ENCODE measurements around the gene FRMD1. TPM values are rescaled to one million over a fixed set of nuclear protein-coding genes. Genes with fewer than 3 reads are reported as not detected.

The FRMD1 gene
- total and polyA plus RNA-seq, 2 donors (not counting 3 experiments of a cell fraction or from before 2014, with no cell fraction given) = not detected

- DNase-seq (ENCODE audit: low read depth, low spot score) (no peak), FAIRE-seq (no peak)
- BruUV-seq (replicated peaks) = no TSS peak
- TF ChIP-seq EZH2 (IDR thresholded peaks at IDR 0.05; ENCODE audit: borderline replicate concordance, low read depth, low read length, severe bottlenecking) (no peak), MAX (IDR thresholded peaks at IDR 0.05; ENCODE audit: insufficient read depth, insufficient read length) (no peak), POLR2A (IDR thresholded peaks at IDR 0.05; ENCODE audit: low read depth, low read length) (no peak), FOS (IDR thresholded peaks at IDR 0.05; ENCODE audit: borderline replicate concordance, insufficient read depth, low read length) (no peak), POLR2AphosphoS5 (IDR thresholded peaks at IDR 0.05; ENCODE audit: insufficient read depth, low read depth, low read length) (no peak), JUN (IDR thresholded peaks at IDR 0.05; ENCODE audit: borderline replicate concordance, insufficient read depth, insufficient read length, low read depth) (no peak), MYC (IDR thresholded peaks at IDR 0.05; ENCODE audit: low read depth, low read length) (no peak)
- Histone ChIP-seq H3K4me1 (ENCODE audit: control insufficient read depth, extremely low read depth, insufficient read depth, low read length) (no peaks in the 10 kb centered on the region), H3K27ac (ENCODE audit: insufficient read depth, low read depth, low read length) (no peak overlapping the region), H3K4me2 (ENCODE audit: insufficient read depth, low read length) (no peak overlapping the region), H3K9me3 (replicated peaks; ENCODE audit: control insufficient read depth, insufficient read depth, low read length) (no peaks in the 10 kb centered on the region), H4K20me1 (replicated peaks; ENCODE audit: control insufficient read depth, extremely low read depth, insufficient read depth, low read length) (no peaks in the 10 kb centered on the region), H3K27me3 (ENCODE audit: control insufficient read depth in 2 of 2, insufficient read depth in 2 of 2, low read length in 2 of 2) (no peaks in the 10 kb centered on the region), H3K4me3 (replicated peaks in 1 of 3; ENCODE audit: insufficient read depth in 1 of 3, low read depth in 1 of 3, low read length in 3 of 3) (no peak overlapping the region), H3K36me3 (ENCODE audit: control insufficient read depth in 2 of 2, extremely low read depth in 1 of 2, insufficient read depth in 2 of 2, low read length in 2 of 2) (no peaks in the 10 kb centered on the region), H2AFZ (ENCODE audit: low read depth, low read length) (no peak overlapping the region), H3K9me1 (replicated peaks; ENCODE audit: control insufficient read depth, extremely low read depth, insufficient read depth, low read length) (no peaks in the 10 kb centered on the region), H3K9ac (replicated peaks; ENCODE audit: extremely low read depth, insufficient read depth, low read length) (no peak overlapping the region), H3K79me2 (ENCODE audit: control insufficient read depth, insufficient read depth, low read length) (no peaks in the 10 kb centered on the region)
- CTCF ChIA-PET = no interaction called here
- intact Hi-C loops (cut with micrococcal nuclease) = no loop called here
- dilution Hi-C loops (cut with MboI; ENCODE audit: extremely low pct_ligation_motif_present, low sequenced_read_pairs) = no loop called here
- POLR2A ChIA-PET = no interaction called here
Measured at GRCh38 chr6:168110437-168110836, 31.4 kb upstream of the FRMD1 start.

- H3K27me3 ChIP-seq (ENCODE audit: control insufficient read depth in 2 of 2, insufficient read depth in 2 of 2, low read length in 2 of 2) = no peaks in the 10 kb centered on the region
- dilution Hi-C loops (cut with MboI; ENCODE audit: extremely low pct_ligation_motif_present, low sequenced_read_pairs) (no loop called here), intact Hi-C loops (cut with micrococcal nuclease) (no loop called here)
- no peak overlapping the region for H3K4me2 ChIP-seq (ENCODE audit: insufficient read depth, low read length)
- H3K9me1 ChIP-seq (replicated peaks; ENCODE audit: control insufficient read depth, extremely low read depth, insufficient read depth, low read length) = no peaks in the 10 kb centered on the region
- no peaks in the 10 kb centered on the region for H3K9me3 ChIP-seq (replicated peaks; ENCODE audit: control insufficient read depth, insufficient read depth, low read length)
- no peak overlapping the region for H3K9ac ChIP-seq (replicated peaks; ENCODE audit: extremely low read depth, insufficient read depth, low read length)
- no peak for FAIRE-seq
- DNase-seq (ENCODE audit: low read depth, low spot score) = no peak
- BruUV-seq (replicated peaks) = no TSS peak
- H3K79me2 ChIP-seq (ENCODE audit: control insufficient read depth, insufficient read depth, low read length) = no peaks in the 10 kb centered on the region
- no peaks in the 10 kb centered on the region for H3K36me3 ChIP-seq (ENCODE audit: control insufficient read depth in 2 of 2, extremely low read depth in 1 of 2, insufficient read depth in 2 of 2, low read length in 2 of 2)
- no peak overlapping the region for H3K27ac ChIP-seq (ENCODE audit: insufficient read depth, low read depth, low read length)
- no peaks in the 10 kb centered on the region for H3K4me1 ChIP-seq (ENCODE audit: control insufficient read depth, extremely low read depth, insufficient read depth, low read length)
- no peaks in the 10 kb centered on the region for H4K20me1 ChIP-seq (replicated peaks; ENCODE audit: control insufficient read depth, extremely low read depth, insufficient read depth, low read length)
- TF ChIP-seq FOS (IDR thresholded peaks at IDR 0.05; ENCODE audit: borderline replicate concordance, insufficient read depth, low read length) (no peak), CTCF (IDR thresholded peaks at IDR 0.05; ENCODE audit: extremely low read depth in 1 of 2, insufficient read depth in 1 of 2, low read depth in 1 of 2, low read length in 2 of 2) (no peak), EZH2 (IDR thresholded peaks at IDR 0.05; ENCODE audit: borderline replicate concordance, low read depth, low read length, severe bottlenecking) (no peak), JUN (IDR thresholded peaks at IDR 0.05; ENCODE audit: borderline replicate concordance, insufficient read depth, insufficient read length, low read depth) (no peak), GATA2 (IDR thresholded peaks at IDR 0.05; ENCODE audit: insufficient read depth, insufficient read length, low read depth, low read length) (no peak), MYC (IDR thresholded peaks at IDR 0.05; ENCODE audit: low read depth, low read length) (no peak), POLR2AphosphoS5 (IDR thresholded peaks at IDR 0.05; ENCODE audit: insufficient read depth, low read depth, low read length) (no peak), POLR2A (IDR thresholded peaks at IDR 0.05; ENCODE audit: low read depth, low read length) (no peak), MAX (IDR thresholded peaks at IDR 0.05; ENCODE audit: insufficient read depth, insufficient read length) (no peak)
- H2AFZ ChIP-seq (ENCODE audit: low read depth, low read length) = no peak overlapping the region
- POLR2A ChIA-PET = no interaction called here
- CTCF ChIA-PET = no interaction called here
- no peak overlapping the region for H3K4me3 ChIP-seq (replicated peaks in 1 of 3; ENCODE audit: insufficient read depth in 1 of 3, low read depth in 1 of 3, low read length in 3 of 3)
Measured at GRCh38 chr6:168109171-168109570, 30.2 kb upstream of the FRMD1 start.
